H1 (cell line): ENCODE data around the gene CAPG. TPM values are rescaled to one million over a fixed set of nuclear protein-coding genes. Genes with fewer than 3 reads are reported as not detected.

ENCODE experiments used
- CTCF ChIA-PET: fragments of 300-600 bp; sonication (Branson Sonifier 250); formaldehyde crosslinking; loops from one replicate; lab custom pipeline; 2021; ENCODE audit not compliant: partially characterized antibody; lab: Charles Lee
- POLR2A ChIA-PET: fragments of 300-600 bp; sonication (Branson Sonifier 250); formaldehyde crosslinking; loops from one replicate; lab custom pipeline; 2021; ENCODE audit warnings: inconsistent platforms; ENCODE audit not compliant: partially characterized antibody; lab: Charles Lee
- DNase-seq, 2 experiments: peaks; one replicate each; pipeline versions ENCODE4 v3.0.0 to v3.0.0-alpha.2; 2010 to 2022; ENCODE audit warnings: low spot score in 2 of 2, low read depth in 1 of 2, mixed read lengths in 1 of 2
- FAIRE-seq: peaks from 2 replicates; lab custom pipeline; 2011; peaks lifted over from hg19 to GRCh38; lab: Jason Lieb, UNC
- H2AFZ ChIP-seq: 2 replicates; pipeline ENCODE4 v1.8.1; 2012; ENCODE audit warnings: low read length, inconsistent platforms
- H2AK5ac ChIP-seq: 2 replicates; pipeline ENCODE4 v1.6.1; 2013; ENCODE audit warnings: low read depth, low read length
- H2BK120ac ChIP-seq: replicated peaks from 2 replicates; pipeline ENCODE3; 2013; ENCODE audit warnings: low read depth, low read length, inconsistent platforms
- H2BK12ac ChIP-seq: 2 replicates; pipeline ENCODE4 v1.6.1; 2013; ENCODE audit warnings: low read depth, low read length
- H2BK15ac ChIP-seq: 2 replicates; pipeline ENCODE4 v1.6.1; 2013; ENCODE audit warnings: low read length
- H2BK20ac ChIP-seq: 2 replicates; pipeline ENCODE4 v1.6.1; 2013; ENCODE audit warnings: low read length
- H2BK5ac ChIP-seq: 2 replicates; pipeline ENCODE4 v1.6.1; 2013; ENCODE audit warnings: low read depth, low read length
- H3K14ac ChIP-seq: 2 replicates; pipeline ENCODE4 v1.6.1; 2013; ENCODE audit warnings: inconsistent platforms; ENCODE audit not compliant: insufficient read length
- H3K18ac ChIP-seq: 2 replicates; pipeline ENCODE4 v1.6.1; 2013; ENCODE audit warnings: low read length; ENCODE audit errors: extremely low read depth
- H3K23ac ChIP-seq: 2 replicates; pipeline ENCODE4 v1.6.1; 2013; ENCODE audit warnings: inconsistent platforms; ENCODE audit not compliant: insufficient read length
- H3K23me2 ChIP-seq: 2 replicates; pipeline ENCODE4 v1.6.1; 2013; ENCODE audit warnings: low read depth, low read length
- H3K27ac ChIP-seq: 2 replicates; pipeline ENCODE4 v1.6.1; 2011; ENCODE audit warnings: low read depth, low read length, inconsistent platforms
- H3K27me3 ChIP-seq, 4 experiments: replicated peaks in 1 of 4; 1 replicate in 1 of 4; 2 replicates in 3 of 4; pipeline versions ENCODE4 v1.6.1 to v1.8.1; 2011 to 2013; ENCODE audit warnings: low read length in 3 of 4, mild to moderate bottlenecking in 3 of 4, inconsistent platforms in 2 of 4, mixed read lengths in 2 of 4, moderate library complexity in 1 of 4; ENCODE audit not compliant: control insufficient read depth in 3 of 4, insufficient read depth in 3 of 4; ENCODE audit errors: extremely low read depth in 1 of 4
- H3K36me3 ChIP-seq, 4 experiments: 2 replicates each; pipeline versions ENCODE4 v1.6.1 to v1.8.1; 2011 to 2013; ENCODE audit warnings: mild to moderate bottlenecking in 4 of 4, low read length in 3 of 4, moderate library complexity in 2 of 4, control low read depth in 1 of 4, inconsistent platforms in 1 of 4; ENCODE audit not compliant: insufficient read depth in 4 of 4, control insufficient read depth in 2 of 4
- H3K4ac ChIP-seq: replicated peaks from 2 replicates; pipeline ENCODE3; 2013; ENCODE audit warnings: low read length, low read depth, mixed read lengths, inconsistent platforms; ENCODE audit not compliant: insufficient read length
- H3K4me1 ChIP-seq, 4 experiments: replicated peaks in 1 of 4; 1 replicate in 1 of 4; 2 replicates in 3 of 4; pipeline versions ENCODE4 v1.6.1 to v1.8.1; 2011 to 2013; ENCODE audit warnings: low read length in 3 of 4, inconsistent platforms in 2 of 4, mixed read lengths in 1 of 4; ENCODE audit not compliant: insufficient read depth in 4 of 4, control insufficient read depth in 3 of 4
- H3K4me2 ChIP-seq, 2 experiments: 2 replicates each; pipeline versions ENCODE4 v1.6.1 to v1.8.1; 2011 to 2013; ENCODE audit warnings: low read depth in 2 of 2, low read length in 2 of 2, control low read depth in 1 of 2, inconsistent platforms in 1 of 2, mild to moderate bottlenecking in 1 of 2; ENCODE audit not compliant: insufficient read depth in 1 of 2
- H3K4me3 ChIP-seq, 4 experiments: fragments of 200-600, 300-600 bp in 1 of 4; sonication (generic), shearing (Covaris generic), sonication (Bioruptor Twin) in 1 of 4; 2 replicates each; pipeline versions ENCODE4 v1.5.1 to v1.8.1; 2011 to 2016; ENCODE audit warnings: low read length in 4 of 4, low read depth in 3 of 4, control low read depth in 2 of 4, inconsistent platforms in 2 of 4, mild to moderate bottlenecking in 2 of 4, mixed read lengths in 1 of 4, moderate library complexity in 1 of 4; ENCODE audit not compliant: insufficient read depth in 2 of 4; ENCODE audit errors: extremely low read depth in 1 of 4
- H3K56ac ChIP-seq: replicated peaks from 2 replicates; pipeline ENCODE3; 2013; ENCODE audit warnings: low read depth, mild to moderate bottlenecking, mixed read lengths, low read length, inconsistent platforms; ENCODE audit not compliant: insufficient read length
- H3K79me1 ChIP-seq: 2 replicates; pipeline ENCODE4 v1.6.1; 2013; ENCODE audit warnings: low read depth, low read length, control low read depth
- H3K79me2 ChIP-seq, 2 experiments: 2 replicates each; pipeline versions ENCODE4 v1.6.1 to v1.8.1; 2012 to 2013; ENCODE audit warnings: low read length in 2 of 2, mild to moderate bottlenecking in 2 of 2, inconsistent platforms in 1 of 2; ENCODE audit not compliant: insufficient read depth in 2 of 2, control insufficient read depth in 1 of 2
- H3K9ac ChIP-seq, 4 experiments: replicated peaks in 1 of 4; 1 replicate in 1 of 4; 2 replicates in 3 of 4; pipeline versions ENCODE4 v1.6.1 to v1.8.1; 2011 to 2013; ENCODE audit warnings: low read depth in 3 of 4, low read length in 3 of 4, control low read depth in 2 of 4, mild to moderate bottlenecking in 2 of 4, moderate library complexity in 2 of 4, inconsistent platforms in 1 of 4; ENCODE audit errors: extremely low read depth in 1 of 4
- H3K9me3 ChIP-seq, 2 experiments: 2 replicates each; pipeline versions ENCODE4 v1.6.1 to v1.8.1; 2012 to 2013; ENCODE audit warnings: mild to moderate bottlenecking in 2 of 2, moderate library complexity in 2 of 2, control low read depth in 1 of 2, inconsistent platforms in 1 of 2, low read depth in 1 of 2, low read length in 1 of 2, mixed read lengths in 1 of 2; ENCODE audit not compliant: insufficient read depth in 2 of 2
- H4K20me1 ChIP-seq, 2 experiments: replicated peaks in 1 of 2; 2 replicates each; pipeline versions ENCODE3 to v1.8.1; 2011 to 2013; ENCODE audit warnings: inconsistent platforms in 2 of 2, low read length in 2 of 2, mild to moderate bottlenecking in 1 of 2; ENCODE audit not compliant: insufficient read depth in 2 of 2, control insufficient read depth in 1 of 2
- H4K5ac ChIP-seq: 2 replicates; pipeline ENCODE4 v1.6.1; 2013; ENCODE audit warnings: low read length, low read depth, mixed read lengths, inconsistent platforms; ENCODE audit not compliant: insufficient read length
- H4K8ac ChIP-seq: 2 replicates; pipeline ENCODE4 v1.8.0; 2013; ENCODE audit warnings: mild to moderate bottlenecking, moderate library complexity, low read length, inconsistent platforms; ENCODE audit not compliant: insufficient read depth; ENCODE audit errors: extremely low read depth
- H4K91ac ChIP-seq: replicated peaks from 2 replicates; pipeline ENCODE3; 2013; ENCODE audit warnings: low read length, mixed read lengths, inconsistent platforms; ENCODE audit not compliant: insufficient read length
- KDM5A ChIP-seq: fragments of 200-600 bp; IDR thresholded peaks from 2 replicates; pipeline ENCODE4 v1.7.1; 2012; ENCODE audit warnings: mild to moderate bottlenecking, low read length, inconsistent platforms, mixed read lengths
- NRF1 ChIP-seq: IDR thresholded peaks from 2 replicates; pipeline ENCODE4 v1.6.1; 2011; ENCODE audit warnings: mild to moderate bottlenecking, low read depth, low read length, improper control_type of control experiment
- WGBS, 2 experiments: shearing (Covaris generic) in 1 of 2; methylation state at CpG; one replicate each; pipeline versions ENCODE4 v1.1.6 to v1.1.7; 2013 to 2015; ENCODE audit warnings: low lambda C conversion rate in 2 of 2, mixed read lengths in 2 of 2, inconsistent platforms in 1 of 2, low coverage in 1 of 2, missing lambda C conversion rate in 1 of 2; ENCODE audit not compliant: insufficient replicate concordance in 2 of 2, insufficient coverage in 1 of 2, insufficient read length in 1 of 2; ENCODE audit errors: extremely low coverage in 1 of 2, missing lambda C conversion rate in 1 of 2; 5-methylcytosine and 5-hydroxymethylcytosine counted together
- polyA plus RNA-seq, 7 experiments: library from polyadenylated mRNA; depleted of rRNA in 3 of 7; stranded (reverse) in 5 of 7; unstranded in 2 of 7; fragments of >200 nt in 5 of 7; fragments of 200-250 nt in 2 of 7; gene quantifications; 1 replicate in 5 of 7; 2 replicates in 1 of 7; 4 replicates in 1 of 7; pipeline versions ENCODE4 v1.2.1 to v1.2.3, GENCODE V29; 2011 to 2013; ENCODE audit warnings: missing spikeins in 2 of 7, mixed read lengths in 2 of 7
- total RNA-seq: library from RNA; stranded (reverse); fragmentation: NEBNext Ultra II Directional; extraction: Animal tissue kit (Norgen Biotek cat#: 25700); gene quantifications from 2 replicates; pipeline ENCODE4 v1.2.1, GENCODE V29; 2021

The CAPG gene
- total and polyA plus RNA-seq, 2 of the 8 experiments (the other 6 are each of a cell fraction or from before 2014, with no cell fraction given) = 80.5 to 89.0 TPM

DNA sequence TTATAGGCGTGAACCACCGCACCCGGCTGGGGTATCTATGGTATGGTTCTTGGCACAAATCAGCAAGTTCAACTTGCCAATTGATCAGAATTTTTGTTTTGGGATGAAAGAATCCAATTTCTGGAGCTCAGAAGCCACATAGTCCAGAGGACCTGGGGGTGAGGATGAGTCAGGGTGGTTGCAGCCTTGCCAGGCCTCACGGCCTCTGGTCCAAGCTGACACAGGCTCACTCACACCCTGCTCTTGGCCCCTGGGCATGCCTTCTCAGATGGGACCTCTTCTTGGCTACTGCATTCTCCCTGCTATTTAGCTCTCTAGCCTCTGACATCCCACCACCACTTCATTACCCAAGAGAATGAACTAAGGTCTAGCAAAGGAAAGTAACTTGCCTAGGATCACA is 16.3 kb downstream of the CAPG start:
- Histone ChIP-seq H4K8ac (no peak overlapping the region), H2AK5ac (no peak overlapping the region), H2BK20ac (peak overlapping the region; percentile 56; the same call in 1 of the 2 replicates), H3K4ac (no peak overlapping the region), H3K14ac (no peak overlapping the region), H2BK5ac (no peak overlapping the region), H4K91ac (no peak overlapping the region), H3K4me2 (no peak overlapping the region), H4K5ac (no peak overlapping the region), H3K4me3 (no peak overlapping the region), H2BK12ac (no peak overlapping the region), H3K23me2 (no peaks in the 10 kb centered on the region), H3K56ac (no peak overlapping the region), H3K9ac (no peak overlapping the region), H3K79me1 (no peaks in the 10 kb centered on the region), H4K20me1 (no peaks in the 10 kb centered on the region), H3K23ac (no peak overlapping the region), H3K27ac (no peak overlapping the region), H2BK120ac (no peak overlapping the region), H3K27me3 (no peaks in the 10 kb centered on the region), H3K9me3 (no peaks in the 10 kb centered on the region), H3K4me1 (peaks cover 0 to 6% (median 3%) of the 10 kb centered on the region in 4 experiments; a peak in 4 of 7 replicates), H2AFZ (no peak overlapping the region), H3K18ac (no peak overlapping the region), H3K79me2 (no peaks in the 10 kb centered on the region), H2BK15ac (no peak overlapping the region), H3K36me3 (peaks cover 0 to 3% (median 0%) of the 10 kb centered on the region in 4 experiments; a peak in 2 of 8 replicates)
- WGBS, 2 experiments = 87% methylated on average over 4 of the region's 4 CpGs; no CpG with 5 or more reads in 1 of the 2 experiments
- CTCF ChIA-PET = interaction anchor here (0.6 to 8.6 kb wide), 12 partner anchors 10 to 339 kb away, joined by 3 to 102 read pairs (median 4); partner anchors contain the start of genes GGCX and SH2D6
- TF ChIP-seq KDM5A = no peak
- TF ChIP-seq NRF1 = no peak
- POLR2A ChIA-PET = interaction anchor here (0.9 to 25.0 kb wide), 5 partner anchors 8 to 167 kb away, joined by 3 to 396 read pairs (median 3); partner anchors contain the start of genes GGCX and MAT2A
- FAIRE-seq (no peak), DNase-seq (no peak)
